Endothelial cell of umbilical vein (primary cell): ENCODE results near the gene HS6ST2.
A peak's percentile ranks its signal among the peaks of the same experiment; 100 is the strongest.

Source experiments
- EZH2 ChIP-seq: IDR thresholded peaks from 2 replicates; pipeline ENCODE4 v1.6.1; 2012; ENCODE audit warnings: borderline replicate concordance, low read depth, mild to moderate bottlenecking, moderate library complexity, low read length, inconsistent platforms; ENCODE audit not compliant: severe bottlenecking
- FOS ChIP-seq: IDR thresholded peaks from 2 replicates; pipeline ENCODE4 v1.6.1; 2011; ENCODE audit warnings: mild to moderate bottlenecking, low read length, moderate library complexity, borderline replicate concordance; ENCODE audit not compliant: insufficient read depth
- JUN ChIP-seq: IDR thresholded peaks from 2 replicates; pipeline ENCODE4 v1.6.1; 2011; ENCODE audit warnings: borderline replicate concordance, low read depth; ENCODE audit not compliant: insufficient read length, insufficient read depth
- POLR2A ChIP-seq: IDR thresholded peaks from 2 replicates; pipeline ENCODE4 v1.6.1; 2012; ENCODE audit warnings: low read depth, mild to moderate bottlenecking, control low read depth, low read length
- POLR2AphosphoS5 ChIP-seq: IDR thresholded peaks from 2 replicates; pipeline ENCODE4 v1.6.1; 2012; ENCODE audit warnings: low read depth, mild to moderate bottlenecking, control low read depth, low read length, moderate library complexity; ENCODE audit not compliant: insufficient read depth
- TF ChIP-seq, protein P1 (sequence below), 2 donors: IDR thresholded peaks; 1 replicate in 1 of 2; 2 replicates in 1 of 2; pipeline ENCODE4 v1.5.1; 2011; ENCODE audit warnings: low read length in 2 of 2, mild to moderate bottlenecking in 2 of 2, moderate library complexity in 2 of 2, control low read depth in 1 of 2, inconsistent platforms in 1 of 2, low read depth in 1 of 2; ENCODE audit not compliant: insufficient read depth in 1 of 2; ENCODE audit errors: extremely low read depth in 1 of 2
- TF ChIP-seq, protein P2 (sequence below): IDR thresholded peaks from 2 replicates; pipeline ENCODE4 v1.6.1; 2011; ENCODE audit not compliant: insufficient read depth, insufficient read length

- TF ChIP-seq POLR2AphosphoS5 (peak; percentile 40), POLR2A (no peak), FOS (peak; percentile 72), EZH2 (no peak), JUN (peak; percentile 92)
- TF ChIP-seq, protein P1, sequence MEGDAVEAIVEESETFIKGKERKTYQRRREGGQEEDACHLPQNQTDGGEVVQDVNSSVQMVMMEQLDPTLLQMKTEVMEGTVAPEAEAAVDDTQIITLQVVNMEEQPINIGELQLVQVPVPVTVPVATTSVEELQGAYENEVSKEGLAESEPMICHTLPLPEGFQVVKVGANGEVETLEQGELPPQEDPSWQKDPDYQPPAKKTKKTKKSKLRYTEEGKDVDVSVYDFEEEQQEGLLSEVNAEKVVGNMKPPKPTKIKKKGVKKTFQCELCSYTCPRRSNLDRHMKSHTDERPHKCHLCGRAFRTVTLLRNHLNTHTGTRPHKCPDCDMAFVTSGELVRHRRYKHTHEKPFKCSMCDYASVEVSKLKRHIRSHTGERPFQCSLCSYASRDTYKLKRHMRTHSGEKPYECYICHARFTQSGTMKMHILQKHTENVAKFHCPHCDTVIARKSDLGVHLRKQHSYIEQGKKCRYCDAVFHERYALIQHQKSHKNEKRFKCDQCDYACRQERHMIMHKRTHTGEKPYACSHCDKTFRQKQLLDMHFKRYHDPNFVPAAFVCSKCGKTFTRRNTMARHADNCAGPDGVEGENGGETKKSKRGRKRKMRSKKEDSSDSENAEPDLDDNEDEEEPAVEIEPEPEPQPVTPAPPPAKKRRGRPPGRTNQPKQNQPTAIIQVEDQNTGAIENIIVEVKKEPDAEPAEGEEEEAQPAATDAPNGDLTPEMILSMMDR (IDR thresholded peaks at IDR 0.05; ENCODE audit: extremely low read depth in 1 of 2, insufficient read depth in 1 of 2, low read depth in 1 of 2, low read length in 2 of 2): no peak
- TF ChIP-seq, protein P2, sequence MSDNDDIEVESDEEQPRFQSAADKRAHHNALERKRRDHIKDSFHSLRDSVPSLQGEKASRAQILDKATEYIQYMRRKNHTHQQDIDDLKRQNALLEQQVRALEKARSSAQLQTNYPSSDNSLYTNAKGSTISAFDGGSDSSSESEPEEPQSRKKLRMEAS: no peak
These were observed 100.4 kb downstream of the HS6ST2 start for GRCh38 chrX:132858018-132858417.
